ENCODE results near the gene SUMO1.

Gene SUMO1

GRCh38 chr2:202215179-202215578, 23.2 kb downstream of the SUMO1 start:
- TF ChIP-seq ZFX (IDR thresholded peaks at IDR 0.05; ENCODE audit: borderline replicate concordance), result no peak
- TF ChIP-seq CTCF (IDR thresholded peaks at IDR 0.05), result no peak
- no peak overlapping the region for H3K27ac ChIP-seq

- TF ChIP-seq ZFX (IDR thresholded peaks at IDR 0.05; ENCODE audit: borderline replicate concordance) (no peak), CTCF (IDR thresholded peaks at IDR 0.05) (no peak)
- no peak overlapping the region for H3K27ac ChIP-seq
These were observed 29.9 kb downstream of the SUMO1 start for GRCh38 chr2:202208526-202208925.

- no peak overlapping the region for H3K27ac ChIP-seq
- TF ChIP-seq ZFX (IDR thresholded peaks at IDR 0.05; ENCODE audit: borderline replicate concordance) (no peak), CTCF (IDR thresholded peaks at IDR 0.05) (no peak)
These were observed 33.5 kb downstream of the SUMO1 start for GRCh38 chr2:202204855-202205254.

- no peak overlapping the region for H3K27ac ChIP-seq
- no peak for TF ChIP-seq ZFX (IDR thresholded peaks at IDR 0.05; ENCODE audit: borderline replicate concordance)
- TF ChIP-seq CTCF (IDR thresholded peaks at IDR 0.05), result no peak
These were observed 35.0 kb downstream of the SUMO1 start for GRCh38 chr2:202203348-202203747.

DNA sequence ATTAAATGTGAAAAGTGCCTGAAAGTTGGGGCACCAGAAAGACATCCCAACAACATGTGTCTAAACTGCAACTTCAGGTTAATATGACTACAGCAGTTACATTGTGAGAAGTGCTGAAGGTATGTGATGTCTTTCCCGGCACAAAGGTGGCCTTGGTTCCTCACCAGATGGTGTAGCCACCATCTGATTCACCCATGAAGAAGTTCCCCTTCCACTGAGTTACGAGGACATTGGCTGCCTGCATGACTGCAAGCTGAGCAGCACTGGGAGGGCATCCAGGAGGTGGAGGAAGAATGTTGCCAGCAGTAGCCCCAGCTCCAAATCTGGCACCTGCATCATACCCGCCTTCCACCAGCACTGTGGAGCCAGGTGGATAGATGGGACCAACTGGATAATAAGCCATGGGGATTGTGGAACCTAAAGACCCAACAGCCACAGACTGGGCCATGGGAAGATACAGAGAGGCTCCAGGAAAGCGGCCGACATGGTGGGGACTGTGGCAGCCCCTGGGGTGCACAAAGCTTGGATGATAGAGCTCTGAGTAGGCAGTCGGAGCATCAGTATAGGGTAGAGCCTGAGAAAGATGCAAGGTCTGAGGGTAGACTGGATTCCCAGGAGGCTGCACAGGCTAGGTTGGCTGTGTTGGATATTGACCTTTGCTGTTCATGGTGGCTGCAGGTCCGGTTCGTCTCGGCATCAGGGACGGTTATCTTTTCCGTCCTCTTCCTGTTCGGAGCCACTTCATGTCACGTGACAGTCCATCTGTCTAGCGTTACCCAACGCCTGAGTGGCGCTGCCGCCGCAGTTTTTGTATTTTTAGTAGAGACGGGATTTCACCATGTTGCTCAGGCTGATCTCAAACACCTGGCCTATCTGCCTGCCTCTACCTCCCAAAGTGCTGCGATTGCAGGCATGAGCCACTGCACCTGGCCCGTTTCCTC, 36.9 kb downstream of the SUMO1 start:
- H3K27ac ChIP-seq, result no peak overlapping the region
- no peak for TF ChIP-seq CTCF (IDR thresholded peaks at IDR 0.05)
- TF ChIP-seq ZFX (IDR thresholded peaks at IDR 0.05; ENCODE audit: borderline replicate concordance), result no peak

- TF ChIP-seq ZFX (IDR thresholded peaks at IDR 0.05; ENCODE audit: borderline replicate concordance) (no peak), CTCF (IDR thresholded peaks at IDR 0.05) (no peak)
- no peak overlapping the region for H3K27ac ChIP-seq
These were observed 41.7 kb downstream of the SUMO1 start for GRCh38 chr2:202196727-202197126.

- no peak for TF ChIP-seq CTCF (IDR thresholded peaks at IDR 0.05)
- no peak for TF ChIP-seq ZFX (IDR thresholded peaks at IDR 0.05; ENCODE audit: borderline replicate concordance)
- H3K27ac ChIP-seq, result no peak overlapping the region
These were observed 44.0 kb downstream of the SUMO1 start for GRCh38 chr2:202194418-202194817.

Measured in 22Rv1 (cell line).